HepG2 (cell line): ENCODE results near the gene RAG2.

ENCODE experiments used
- GABPA ChIP-seq, 2 experiments: IDR thresholded peaks; 2 replicates each; pipeline ENCODE4 v1.6.1; 2011 to 2016; ENCODE audit warnings: low read depth in 2 of 2, low read length in 1 of 2, missing biosample characterization in 1 of 2, missing genetic modification characterization in 1 of 2
- SP1 ChIP-seq, 2 experiments: fragments of 450-650 bp in 1 of 2; sonication (generic) in 1 of 2; formaldehyde crosslinking in 1 of 2; IDR thresholded peaks; 2 replicates each; pipeline versions ENCODE4 v1.4.0 to v1.6.1; 2016 to 2020; ENCODE audit warnings: missing genetic modification reagents in 1 of 2
- TF ChIP-seq, protein P1 (sequence below): sonication (generic); formaldehyde crosslinking; IDR thresholded peaks from 2 replicates; pipeline ENCODE4 v1.5.1; 2020; ENCODE audit warnings: mild to moderate bottlenecking, moderate library complexity, missing genetic modification reagents

DNA sequence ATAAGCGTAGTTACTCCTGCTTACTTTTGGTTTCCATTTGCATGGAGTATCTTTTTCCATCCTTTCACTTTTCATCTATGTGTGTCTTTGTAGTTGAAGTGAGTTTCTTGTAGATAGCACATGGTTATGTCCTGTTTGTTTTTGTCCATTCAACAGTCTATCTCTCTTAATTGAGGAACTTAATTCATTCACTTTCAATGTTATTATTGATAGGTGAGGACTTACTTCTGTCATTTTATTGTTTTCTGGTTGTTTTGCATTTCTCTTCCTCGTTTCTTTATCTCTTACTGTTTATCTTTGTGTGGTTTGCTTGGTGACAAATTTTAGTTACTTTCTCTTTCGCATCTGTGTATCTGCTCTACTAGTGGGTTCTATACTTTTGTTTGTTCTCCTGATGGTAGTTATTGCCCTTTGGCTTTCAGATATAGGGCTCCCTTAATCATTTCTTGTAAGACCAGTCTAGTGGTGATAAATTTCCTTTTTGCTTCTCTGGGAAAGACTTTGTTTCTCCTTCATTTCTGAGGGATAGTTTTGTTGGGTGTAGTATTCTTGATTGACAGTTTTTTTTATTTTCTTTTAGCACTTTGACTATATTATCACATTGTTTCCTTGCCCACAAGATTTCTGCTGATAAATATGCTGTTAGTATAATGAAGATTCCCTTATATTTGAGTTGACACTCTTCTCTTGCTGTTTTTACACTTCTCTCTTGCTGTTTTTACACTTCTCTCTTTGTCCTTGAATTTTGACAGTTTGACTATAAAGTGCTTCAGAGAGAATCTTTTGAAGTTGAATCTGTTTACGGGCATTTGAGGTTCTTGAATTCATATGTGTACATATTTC is 39.2 kb downstream of the RAG2 start:
- TF ChIP-seq GABPA (IDR thresholded peaks at IDR 0.05; ENCODE audit: low read depth, low read length): no peak
- TF ChIP-seq GABPA (CRISPR knock-in tag; IDR thresholded peaks at IDR 0.05; ENCODE audit: low read depth): no peak
- TF ChIP-seq SP1 (IDR thresholded peaks at IDR 0.05): no peak
- no peak for TF ChIP-seq SP1 (CRISPR knock-in tag; IDR thresholded peaks at IDR 0.05)
- TF ChIP-seq, protein P1, sequence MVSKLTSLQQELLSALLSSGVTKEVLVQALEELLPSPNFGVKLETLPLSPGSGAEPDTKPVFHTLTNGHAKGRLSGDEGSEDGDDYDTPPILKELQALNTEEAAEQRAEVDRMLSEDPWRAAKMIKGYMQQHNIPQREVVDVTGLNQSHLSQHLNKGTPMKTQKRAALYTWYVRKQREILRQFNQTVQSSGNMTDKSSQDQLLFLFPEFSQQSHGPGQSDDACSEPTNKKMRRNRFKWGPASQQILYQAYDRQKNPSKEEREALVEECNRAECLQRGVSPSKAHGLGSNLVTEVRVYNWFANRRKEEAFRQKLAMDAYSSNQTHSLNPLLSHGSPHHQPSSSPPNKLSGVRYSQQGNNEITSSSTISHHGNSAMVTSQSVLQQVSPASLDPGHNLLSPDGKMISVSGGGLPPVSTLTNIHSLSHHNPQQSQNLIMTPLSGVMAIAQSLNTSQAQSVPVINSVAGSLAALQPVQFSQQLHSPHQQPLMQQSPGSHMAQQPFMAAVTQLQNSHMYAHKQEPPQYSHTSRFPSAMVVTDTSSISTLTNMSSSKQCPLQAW (CRISPR knock-in tag): no peak
